ENCODE measurements around the gene GSTT4.
"Not testable (repeated sequence)": the region's sequence is repeated elsewhere in the genome, so short reads cannot be mapped to it uniquely, and the experiment has no call there.

GSTT4 gene

DNA sequence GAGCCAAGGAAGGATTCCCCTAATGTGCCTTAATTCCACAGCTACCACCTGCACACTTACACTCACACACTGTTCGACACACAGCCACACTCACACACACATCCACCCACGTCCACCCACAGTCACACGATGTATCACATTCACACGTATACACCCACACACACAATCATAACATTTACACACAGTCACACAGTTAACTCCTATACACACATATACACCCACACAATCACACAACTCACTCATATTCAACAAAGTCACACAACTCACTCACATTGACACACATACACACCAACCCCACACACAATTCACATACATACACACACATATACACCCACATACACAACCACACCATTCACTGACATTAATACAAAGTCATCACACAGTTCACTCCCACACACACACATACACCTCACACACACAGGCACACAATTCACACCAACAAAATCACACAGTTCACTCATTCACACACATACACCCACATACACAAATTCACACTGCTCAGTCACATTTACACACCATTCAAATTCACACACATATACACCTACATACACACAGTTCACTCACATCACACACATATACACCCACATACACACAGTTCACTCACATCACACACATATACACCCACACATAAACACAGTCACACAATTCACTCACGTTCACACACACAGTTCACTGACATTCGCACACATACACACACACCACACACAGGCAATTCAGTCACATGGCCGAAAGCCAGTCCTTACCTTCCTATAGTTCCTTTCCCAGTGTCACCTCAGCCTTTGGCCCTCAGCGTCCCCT, 50.9 kb downstream of the GSTT4 start:
- not testable (repeated sequence) for DNase-seq (ENCODE audit: low read depth in 2 of 2, low spot score in 1 of 2)

DNA sequence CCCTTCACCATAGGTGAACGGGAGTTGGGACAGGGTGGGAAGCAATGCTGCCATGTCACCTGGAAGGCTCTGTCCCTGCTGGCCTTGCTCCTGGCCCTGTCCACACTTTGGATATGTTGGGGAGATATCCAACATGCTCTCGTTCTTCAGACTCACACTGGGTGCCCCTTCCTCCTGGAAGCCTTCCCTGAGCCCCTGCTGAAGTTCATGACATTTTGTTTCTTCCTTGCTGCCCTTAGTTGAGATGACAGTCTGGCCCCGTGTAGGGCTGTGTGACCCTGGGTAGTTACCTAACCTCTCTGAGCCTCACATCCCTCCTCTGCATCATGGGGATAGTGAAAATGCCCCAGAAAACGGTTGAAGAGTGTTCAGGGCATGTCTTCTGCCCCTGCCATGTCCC, 51.8 kb downstream of the GSTT4 start:
- DNase-seq (ENCODE audit: low read depth in 2 of 2, low spot score in 1 of 2) = not testable (repeated sequence)

GRCh38 chr22:23952794-23953405, 52.4 kb downstream of the GSTT4 start:
- not testable (repeated sequence) for DNase-seq (ENCODE audit: low read depth in 2 of 2, low spot score in 1 of 2)

- DNase-seq (ENCODE audit: low read depth in 2 of 2, low spot score in 1 of 2) = not testable (repeated sequence)
These were observed 53.9 kb downstream of the GSTT4 start for GRCh38 chr22:23951383-23951782.

DNA sequence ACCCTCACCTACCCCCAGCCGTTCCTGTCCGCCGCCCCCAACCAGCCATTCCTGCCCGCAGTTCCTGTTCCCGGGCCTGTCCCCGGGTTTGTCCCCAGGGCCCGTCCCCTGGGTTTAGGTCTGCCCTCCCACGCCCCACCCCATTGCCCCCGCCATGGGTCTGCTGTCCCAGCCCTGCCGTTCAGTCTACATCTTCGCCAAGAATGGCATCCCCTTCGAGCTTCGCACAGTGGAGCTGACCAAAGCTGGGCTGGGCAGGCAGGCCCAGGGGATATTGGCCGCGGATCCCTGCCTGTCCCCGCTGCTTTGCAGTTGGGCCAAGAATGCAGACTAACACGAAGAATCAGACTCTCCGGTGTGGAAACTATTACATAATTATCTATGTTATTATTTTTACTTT, 55.5 kb downstream of the GSTT4 start:
- DNase-seq (ENCODE audit: low read depth in 2 of 2, low spot score in 1 of 2) = not testable (repeated sequence)

All from stimulated activated CD8-positive, alpha-beta memory T cell treated with anti-CD3 and anti-CD28 coated beads, Interleukin-4, amount 100 ng/mL, for 4 hours (primary cell).